ENCODE measurements around the gene SFXN5. TPM values are rescaled to one million over a fixed set of nuclear protein-coding genes. Genes with fewer than 3 reads are reported as not detected.

Gene SFXN5
- polyA plus RNA-seq, 1 donor (not counting 4 experiments of a cell fraction or from before 2014, with no cell fraction given) = 6.3 TPM

DNA sequence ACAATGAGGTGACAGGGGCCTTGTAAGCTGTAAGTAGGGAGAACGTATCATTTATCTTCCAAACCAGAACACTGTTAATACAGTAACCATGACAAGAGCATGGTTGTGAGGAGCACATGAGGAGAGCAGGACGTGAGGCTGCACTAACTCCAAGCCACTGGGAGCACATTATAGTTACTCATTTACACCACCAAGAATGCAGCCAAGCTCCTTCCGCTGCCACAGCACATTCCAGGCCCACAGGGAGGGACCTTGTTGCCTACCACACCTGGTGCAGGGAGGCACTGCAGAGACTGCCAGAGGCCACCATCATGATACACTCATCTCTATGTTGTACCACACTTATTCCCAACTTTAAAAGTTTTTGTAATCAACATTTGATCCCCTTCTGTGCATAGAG lies 13.5 kb upstream of the SFXN5 start:
- Histone ChIP-seq H3K79me2 (ENCODE audit: control insufficient read depth, insufficient read depth, low read length) (peaks cover 82% of the 10 kb centered on the region), H4K20me1 (ENCODE audit: control insufficient read depth, extremely low read depth, insufficient read depth, low read length) (peaks cover 26% of the 10 kb centered on the region), H3K9ac (ENCODE audit: control insufficient read depth, extremely low read depth, insufficient read depth, low read length) (no peak overlapping the region), H2AFZ (ENCODE audit: control insufficient read depth, low read length) (no peak overlapping the region), H3K27ac (ENCODE audit: control insufficient read depth, insufficient read depth, low read length) (no peak overlapping the region), H3K4me1 (ENCODE audit: control insufficient read depth, extremely low read depth, insufficient read depth, low read length) (peaks cover 20% of the 10 kb centered on the region), H3K27me3 (ENCODE audit: control insufficient read depth, extremely low read depth, insufficient read depth, low read length) (no peaks in the 10 kb centered on the region), H3K4me2 (ENCODE audit: control insufficient read depth, extremely low read depth, insufficient read depth, low read depth, low read length) (no peak overlapping the region), H3K36me3 (ENCODE audit: control insufficient read depth in 2 of 2, extremely low read depth in 1 of 2, insufficient read depth in 2 of 2, low read length in 2 of 2) (peaks cover 27 to 43% of the 10 kb centered on the region in 2 experiments), H3K9me1 (ENCODE audit: control insufficient read depth, extremely low read depth, insufficient read depth, low read length) (peaks cover 5% of the 10 kb centered on the region), H3K9me3 (ENCODE audit: control insufficient read depth, low read depth, low read length) (no peaks in the 10 kb centered on the region), H3K4me3 (ENCODE audit: control insufficient read depth in 2 of 3, extremely low read depth in 1 of 3, insufficient read depth in 2 of 3, low read depth in 1 of 3, low read length in 3 of 3) (no peak overlapping the region)
- TF ChIP-seq, protein P1, sequence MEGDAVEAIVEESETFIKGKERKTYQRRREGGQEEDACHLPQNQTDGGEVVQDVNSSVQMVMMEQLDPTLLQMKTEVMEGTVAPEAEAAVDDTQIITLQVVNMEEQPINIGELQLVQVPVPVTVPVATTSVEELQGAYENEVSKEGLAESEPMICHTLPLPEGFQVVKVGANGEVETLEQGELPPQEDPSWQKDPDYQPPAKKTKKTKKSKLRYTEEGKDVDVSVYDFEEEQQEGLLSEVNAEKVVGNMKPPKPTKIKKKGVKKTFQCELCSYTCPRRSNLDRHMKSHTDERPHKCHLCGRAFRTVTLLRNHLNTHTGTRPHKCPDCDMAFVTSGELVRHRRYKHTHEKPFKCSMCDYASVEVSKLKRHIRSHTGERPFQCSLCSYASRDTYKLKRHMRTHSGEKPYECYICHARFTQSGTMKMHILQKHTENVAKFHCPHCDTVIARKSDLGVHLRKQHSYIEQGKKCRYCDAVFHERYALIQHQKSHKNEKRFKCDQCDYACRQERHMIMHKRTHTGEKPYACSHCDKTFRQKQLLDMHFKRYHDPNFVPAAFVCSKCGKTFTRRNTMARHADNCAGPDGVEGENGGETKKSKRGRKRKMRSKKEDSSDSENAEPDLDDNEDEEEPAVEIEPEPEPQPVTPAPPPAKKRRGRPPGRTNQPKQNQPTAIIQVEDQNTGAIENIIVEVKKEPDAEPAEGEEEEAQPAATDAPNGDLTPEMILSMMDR (optimal IDR thresholded peaks at IDR 0.05 in 1 of 3, IDR thresholded peaks at IDR 0.05 in 1 of 3, conservative IDR thresholded peaks at IDR 0.05 in 1 of 3; ENCODE audit: extremely low read depth in 1 of 3, insufficient read depth in 2 of 3, low read length in 3 of 3) = no peak
- no peak for TF ChIP-seq EZH2 (IDR thresholded peaks at IDR 0.05; ENCODE audit: low read length)
- dilution Hi-C loops (cut with MboI; ENCODE audit: extremely low pct_ligation_motif_present, low sequenced_read_pairs) = no loop called here
- DNase-seq (ENCODE audit: low read depth, low spot score) (no peak), FAIRE-seq (no peak)

DNA sequence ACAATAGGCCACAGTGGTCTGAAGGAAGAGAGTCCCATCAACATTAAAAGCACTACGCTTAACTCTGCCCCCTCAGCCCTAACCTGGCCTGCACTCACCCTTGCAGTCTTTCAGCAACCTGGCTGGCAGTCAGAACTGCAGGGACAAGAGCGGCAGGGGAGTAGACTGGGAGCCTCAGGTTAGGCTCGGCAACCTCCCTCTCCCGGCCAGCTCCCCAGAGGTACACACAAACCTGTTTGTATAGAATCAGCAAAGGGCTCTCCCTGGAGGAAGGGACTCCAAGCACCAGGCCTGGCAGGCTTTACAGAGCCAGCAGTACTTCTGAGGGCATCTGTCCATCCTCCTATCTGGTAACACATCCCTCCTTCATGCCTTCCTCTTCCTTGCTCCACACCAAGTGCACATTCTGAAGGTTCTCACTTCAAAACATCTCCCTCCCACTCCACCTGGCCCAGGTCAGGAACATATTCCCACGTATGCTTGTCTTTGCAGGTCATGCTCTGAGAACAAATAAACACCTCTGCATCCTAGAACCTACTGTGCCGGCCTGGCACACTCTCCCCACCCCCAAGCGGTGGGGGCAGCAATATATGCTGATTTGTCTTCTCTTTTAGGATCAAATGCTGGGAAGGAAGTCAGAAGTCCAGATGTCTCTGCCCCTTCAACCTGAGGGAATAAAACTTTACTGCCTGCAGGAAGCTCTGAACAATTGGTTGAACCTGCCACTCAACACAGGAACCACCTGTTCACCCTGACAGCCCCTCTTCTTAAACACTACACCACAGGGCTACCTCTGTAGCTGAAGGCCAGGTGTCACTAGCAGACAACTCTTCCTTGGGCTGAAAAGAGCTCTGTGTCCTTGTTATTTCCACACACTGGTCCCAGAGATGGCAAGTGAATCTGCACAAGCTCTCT lies 12.6 kb upstream of the SFXN5 start:
- Histone ChIP-seq H3K4me1 (ENCODE audit: control insufficient read depth, extremely low read depth, insufficient read depth, low read length) (peaks cover 12% of the 10 kb centered on the region), H3K27ac (ENCODE audit: control insufficient read depth, insufficient read depth, low read length) (no peak overlapping the region), H3K79me2 (ENCODE audit: control insufficient read depth, insufficient read depth, low read length) (peaks cover 83% of the 10 kb centered on the region), H3K4me3 (ENCODE audit: control insufficient read depth in 2 of 3, extremely low read depth in 1 of 3, insufficient read depth in 2 of 3, low read depth in 1 of 3, low read length in 3 of 3) (no peak overlapping the region), H3K9ac (ENCODE audit: control insufficient read depth, extremely low read depth, insufficient read depth, low read length) (no peak overlapping the region), H3K4me2 (ENCODE audit: control insufficient read depth, extremely low read depth, insufficient read depth, low read depth, low read length) (no peak overlapping the region), H4K20me1 (ENCODE audit: control insufficient read depth, extremely low read depth, insufficient read depth, low read length) (peaks cover 26% of the 10 kb centered on the region), H3K9me1 (ENCODE audit: control insufficient read depth, extremely low read depth, insufficient read depth, low read length) (peaks cover 3% of the 10 kb centered on the region), H3K36me3 (ENCODE audit: control insufficient read depth in 2 of 2, extremely low read depth in 1 of 2, insufficient read depth in 2 of 2, low read length in 2 of 2) (peaks cover 29 to 47% of the 10 kb centered on the region in 2 experiments), H2AFZ (ENCODE audit: control insufficient read depth, low read length) (no peak overlapping the region), H3K27me3 (ENCODE audit: control insufficient read depth, extremely low read depth, insufficient read depth, low read length) (no peaks in the 10 kb centered on the region), H3K9me3 (ENCODE audit: control insufficient read depth, low read depth, low read length) (no peaks in the 10 kb centered on the region)
- DNase-seq (ENCODE audit: low read depth, low spot score) (no peak), FAIRE-seq (no peak)
- dilution Hi-C loops (cut with MboI; ENCODE audit: extremely low pct_ligation_motif_present, low sequenced_read_pairs) = no loop called here
- TF ChIP-seq EZH2 (IDR thresholded peaks at IDR 0.05; ENCODE audit: low read length) = no peak
